HCT116 (cell line): Measurements from ENCODE around the gene NEURL4. TPM values are rescaled to one million over a fixed set of nuclear protein-coding genes. Genes with fewer than 3 reads are reported as not detected.

Experiments
- ATAC-seq: fragments of 200-7000 bp; cut with Tn5 transposase; 2 replicates; pipeline ENCODE4 v1.9.1; 2020; ENCODE audit warnings: mild to moderate bottlenecking, moderate library complexity
- BruUV-seq: library from RNA; stranded (reverse); fragments of 400-500 nt; replicated peaks from 2 replicates; lab custom pipeline; 2021; lab: Mats Ljungman, UMichigan
- CTCF ChIA-PET: fragments of 300-600 bp; sonication (Branson Sonifier 250); formaldehyde crosslinking; loops from one replicate; lab custom pipeline; 2021; ENCODE audit warnings: antibody characterized with exemption; lab: Charles Lee
- POLR2A ChIA-PET: fragments of 300-600, 350-600 bp; sonication (Branson Sonifier 250); formaldehyde crosslinking; loops from one replicate; lab custom pipeline; 2021; ENCODE audit warnings: antibody characterized with exemption; lab: Charles Lee
- RAD21 ChIA-PET, 2 experiments: fragments of 300-600 bp; sonication (Branson Sonifier 250); formaldehyde crosslinking; loops; one replicate each; lab custom pipeline; 2023; ENCODE audit warnings: low total read pairs in 2 of 2; ENCODE audit not compliant: uncharacterized antibody in 2 of 2, unreplicated experiment in 2 of 2, low non-redundant PET in 1 of 2; lab: Charles Lee
- DNase-seq: peaks from one replicate; pipeline ENCODE4 v3.0.0-alpha.2; 2010; ENCODE audit warnings: low read depth, low spot score
- H2AFZ ChIP-seq: fragments of 200-600 bp; shearing (Covaris generic), sonication (generic); 2 replicates; pipeline ENCODE4 v1.6.1; 2017; ENCODE audit warnings: low read depth, mixed run types, mixed read lengths, antibody characterized with exemption, low read length; ENCODE audit not compliant: poor library complexity, severe bottlenecking
- H3K27ac ChIP-seq: 2 replicates; pipeline ENCODE4 v1.5.1; 2012; ENCODE audit warnings: low read depth, low read length
- H3K27me3 ChIP-seq: fragments of 200-600 bp; sonication (generic); 2 replicates; pipeline ENCODE4 v1.6.1; 2016; ENCODE audit warnings: mixed run types, low read length, mixed read lengths; ENCODE audit not compliant: insufficient read depth
- H3K36me3 ChIP-seq, 2 experiments: fragments of 200-500 bp in 1 of 2; fragments of 200-600 bp in 1 of 2; sonication (Bioruptor generic) in 1 of 2; sonication (generic) in 1 of 2; 2 replicates each; pipeline versions ENCODE4 v1.5.1 to v1.6.1; 2014 to 2016; ENCODE audit warnings: low read length in 2 of 2, inconsistent platforms in 1 of 2, mixed read lengths in 1 of 2, mixed run types in 1 of 2; ENCODE audit not compliant: insufficient read depth in 2 of 2, control insufficient read depth in 1 of 2
- H3K4me1 ChIP-seq, 2 experiments: fragments of 200-600 bp in 1 of 2; sonication (generic) in 1 of 2; 2 replicates each; pipeline versions ENCODE4 v1.5.1 to v1.6.1; 2012 to 2017; ENCODE audit warnings: low read length in 2 of 2, inconsistent platforms in 1 of 2, mild to moderate bottlenecking in 1 of 2, mixed read lengths in 1 of 2, mixed run types in 1 of 2, moderate library complexity in 1 of 2; ENCODE audit not compliant: insufficient read depth in 2 of 2, control insufficient read depth in 1 of 2
- H3K4me2 ChIP-seq: fragments of 200-600 bp; sonication (generic); 2 replicates; pipeline ENCODE4 v1.6.1; 2017; ENCODE audit warnings: mixed run types, low read length, mixed read lengths
- H3K4me3 ChIP-seq, 2 experiments: fragments of 200-600 bp in 1 of 2; sonication (generic) in 1 of 2; replicated peaks in 1 of 2; 2 replicates each; pipeline ENCODE4 v1.5.1; 2011 to 2016; ENCODE audit warnings: low read length in 2 of 2, control low read depth in 1 of 2, low read depth in 1 of 2, mild to moderate bottlenecking in 1 of 2, mixed read lengths in 1 of 2, mixed run types in 1 of 2
- H3K79me2 ChIP-seq: fragments of 200-600 bp; sonication (generic); 2 replicates; pipeline ENCODE4 v1.6.1; 2017; ENCODE audit warnings: mild to moderate bottlenecking, mixed run types, low read length, moderate library complexity, mixed read lengths; ENCODE audit not compliant: insufficient read depth
- H3K9ac ChIP-seq: fragments of 200-600 bp; sonication (generic); 2 replicates; pipeline ENCODE4 v1.6.1; 2016; ENCODE audit warnings: low read length, mixed read lengths
- H3K9me2 ChIP-seq: fragments of 200-600 bp; sonication (generic), shearing (Covaris generic); 2 replicates; pipeline ENCODE4 v1.6.1; 2017; ENCODE audit warnings: mixed run types, mild to moderate bottlenecking, moderate library complexity; ENCODE audit not compliant: insufficient read depth
- H3K9me3 ChIP-seq, 2 experiments: fragments of 200-500 bp in 1 of 2; fragments of 200-600 bp in 1 of 2; sonication (Bioruptor generic) in 1 of 2; sonication (generic) in 1 of 2; 2 replicates each; pipeline ENCODE4 v1.6.1; 2014 to 2017; ENCODE audit warnings: low read length in 2 of 2, mixed read lengths in 2 of 2, inconsistent platforms in 1 of 2, low read depth in 1 of 2, mild to moderate bottlenecking in 1 of 2, mixed run types in 1 of 2, moderate library complexity in 1 of 2; ENCODE audit not compliant: control insufficient read depth in 1 of 2, insufficient read depth in 1 of 2
- H4K20me1 ChIP-seq: fragments of 200-600 bp; sonication (generic), shearing (Covaris generic); 2 replicates; pipeline ENCODE4 v1.6.1; 2017; ENCODE audit warnings: mixed run types, mild to moderate bottlenecking, moderate library complexity; ENCODE audit not compliant: insufficient read depth
- ATF3 ChIP-seq: IDR thresholded peaks from 2 replicates; pipeline ENCODE4 v1.6.1; 2012
- CBX3 ChIP-seq: IDR thresholded peaks from 2 replicates; pipeline ENCODE4 v1.6.1; 2012; ENCODE audit warnings: low read depth
- CEBPB ChIP-seq: IDR thresholded peaks from 2 replicates; pipeline ENCODE4 v1.6.1; 2012; ENCODE audit warnings: low read depth
- EGR1 ChIP-seq: IDR thresholded peaks from 2 replicates; pipeline ENCODE4 v1.6.1; 2012; ENCODE audit warnings: low read depth
- ELF1 ChIP-seq: IDR thresholded peaks from 2 replicates; pipeline ENCODE4 v1.6.1; 2012; ENCODE audit warnings: low read depth, borderline replicate concordance
- MAX ChIP-seq: IDR thresholded peaks from 2 replicates; pipeline ENCODE4 v1.6.1; 2012
- RAD21 ChIP-seq: IDR thresholded peaks from 2 replicates; pipeline ENCODE4 v1.6.1; 2012; ENCODE audit warnings: low read depth, mild to moderate bottlenecking
- REST ChIP-seq: IDR thresholded peaks from 2 replicates; pipeline ENCODE4 v1.6.1; 2012; ENCODE audit warnings: low read depth
- SIN3A ChIP-seq: IDR thresholded peaks from 2 replicates; pipeline ENCODE4 v1.6.1; 2012; ENCODE audit warnings: low read depth
- ZBTB33 ChIP-seq: IDR thresholded peaks from 2 replicates; pipeline ENCODE4 v1.6.1; 2011; ENCODE audit warnings: mild to moderate bottlenecking, low read length, moderate library complexity; ENCODE audit not compliant: insufficient replicate concordance; ENCODE audit errors: extremely low read depth
- ZFX ChIP-seq: fragments of 450-650 bp; IDR thresholded peaks from 2 replicates; pipeline ENCODE4 v1.6.1; 2017
- ZNF274 ChIP-seq: fragments of 200-500 bp; sonication (Bioruptor generic); IDR thresholded peaks from 2 replicates; pipeline ENCODE4 v1.6.1; 2014; ENCODE audit warnings: mild to moderate bottlenecking, low read depth, low read length, inconsistent platforms
- intact Hi-C: fragments of 100-400 bp; cut with micrococcal nuclease; formaldehyde crosslinking; loops from 2 replicates; pipeline ENCODE4 v1.10.0; 2022
- total RNA-seq: library from RNA; stranded (reverse); gene quantifications from one replicate; pipeline ENCODE4 v1.2.1, GENCODE V29; 2021; ENCODE audit not compliant: unreplicated experiment

Gene NEURL4
- total RNA-seq, 1 experiment from 2014 or later, result 56.9 TPM

- Histone ChIP-seq H3K36me3 (peaks cover 9 to 22% of the 10 kb centered on the region in 2 experiments; a peak in 3 of 4 replicates), H3K4me3 (peak overlapping the region; percentile 98 to 99), H4K20me1 (no peaks in the 10 kb centered on the region), H3K27ac (peak overlapping the region; percentile 81; the same call in 1 of the 2 replicates), H3K4me1 (peaks cover 3 to 29% of the 10 kb centered on the region in 2 experiments; a peak in 3 of 4 replicates), H3K9ac (peak overlapping the region; percentile 93), H3K9me3 (no peaks in the 10 kb centered on the region), H3K9me2 (no peaks in the 10 kb centered on the region), H3K4me2 (peak overlapping the region; percentile 77), H2AFZ (no peak overlapping the region), H3K27me3 (no peaks in the 10 kb centered on the region), H3K79me2 (peaks cover 20% of the 10 kb centered on the region; the same call in 1 of the 2 replicates)
- ChIA-PET CTCF (interaction anchor here (2.2 kb wide), 1 partner anchor 13 kb away, joined by 5 read pairs; the partner anchor contains the start of gene GPS2), RAD21 (no interaction called here), POLR2A (no interaction called here)
- BruUV-seq, result no TSS peak
- intact Hi-C loops, result no loop called here
- DNase-seq (no peak), ATAC-seq (no peak)
- TF ChIP-seq CEBPB (no peak), REST (no peak), EGR1 (no peak), ELF1 (no peak)
Observed at GRCh38 chr17:7328009-7328408, 1.1 kb downstream of the NEURL4 start.

- peaks cover 13 to 27% of the 10 kb centered on the region in 2 experiments; a peak in 3 of 4 replicates for H3K36me3 ChIP-seq
- CTCF ChIA-PET, result no interaction called here
- intact Hi-C loops, result no loop called here
- TF ChIP-seq ZFX (no peak), RAD21 (no peak), ELF1 (no peak), CBX3 (no peak), ZNF274 (no peak), MAX (no peak), ZBTB33 (no peak), SIN3A (no peak), ATF3 (no peak)
Observed at GRCh38 chr17:7327501-7327900, 1.6 kb downstream of the NEURL4 start.

More at GRCh38 chr17:7327501-7327900, 1.6 kb downstream of the NEURL4 start:
- no TSS peak for BruUV-seq
- POLR2A ChIA-PET, result no interaction called here
- peak overlapping the region; percentile 93; the same call in 1 of the 2 replicates for H3K9ac ChIP-seq
- peaks cover 20% of the 10 kb centered on the region; the same call in 1 of the 2 replicates for H3K79me2 ChIP-seq
- no peaks in the 10 kb centered on the region for H3K9me3 ChIP-seq
- H3K27ac ChIP-seq, result no peak overlapping the region
- peak overlapping the region; percentile 77 for H3K4me2 ChIP-seq
- H3K4me1 ChIP-seq, result peaks cover 3 to 29% of the 10 kb centered on the region in 2 experiments; a peak in 3 of 4 replicates
- H4K20me1 ChIP-seq, result no peaks in the 10 kb centered on the region
- no peaks in the 10 kb centered on the region for H3K27me3 ChIP-seq
- H3K4me3 ChIP-seq, result no peak overlapping the region
- RAD21 ChIA-PET, result no interaction called here
- ATAC-seq, result no peak
- no peak overlapping the region for H2AFZ ChIP-seq
- DNase-seq, result no peak
- no peaks in the 10 kb centered on the region for H3K9me2 ChIP-seq
